ENCODE results near the gene UAP1L1. TPM values are rescaled to one million over a fixed set of nuclear protein-coding genes. Genes with fewer than 3 reads are reported as not detected.
A peak's percentile ranks its signal among the peaks of the same experiment; 100 is the strongest.
"Not testable (repeated sequence)": the region's sequence is repeated elsewhere in the genome, so short reads cannot be mapped to it uniquely, and the experiment has no call there.

Gene UAP1L1
- total RNA-seq, 1 experiment from 2014 or later: 15.1 TPM

GRCh38 chr9:137114613-137115393 lies 37.5 kb downstream of the UAP1L1 start, which contains the start of gene DPP7:
TSS of gene DPP7 (minus strand) at chr9:137114733. CDS start at chr9:137114713, 20 bp downstream.
- DNase-seq: peak; percentile 90
- peaks cover 5% of the 10 kb centered on the region; the same call in 1 of the 2 replicates for H3K79me2 ChIP-seq (ENCODE audit: low read length)
- H3K27ac ChIP-seq (ENCODE audit: low read length): no peak within 1 kb of the TSS
- H3K36me3 ChIP-seq (ENCODE audit: insufficient read depth, low read length): no peaks in the 10 kb centered on the region
- no peaks in the 10 kb centered on the region for H3K27me3 ChIP-seq (ENCODE audit: low read length)
- no peaks in the 10 kb centered on the region for H3K9me3 ChIP-seq (ENCODE audit: low read length)
- H3K4me3 ChIP-seq (ENCODE audit: low read length): peak within 1 kb of the TSS; percentile 82
- no peaks in the 10 kb centered on the region for H3K9me2 ChIP-seq (replicated peaks; ENCODE audit: insufficient read depth, low read length)
- H3K4me1 ChIP-seq (ENCODE audit: low read length): peaks cover 28% of the 10 kb centered on the region
- no peak within 1 kb of the TSS for H2AFZ ChIP-seq (ENCODE audit: low read length)
- peak within 1 kb of the TSS; percentile 81 for H3K9ac ChIP-seq (ENCODE audit: low read length)
- no peaks in the 10 kb centered on the region for H4K20me1 ChIP-seq (ENCODE audit: insufficient read depth, low read depth, low read length)
- peak within 1 kb of the TSS; percentile 78 for H3K4me2 ChIP-seq (ENCODE audit: low read depth, low read length, poor library complexity, severe bottlenecking)

GRCh38 chr9:137115394-137116026 lies 38.2 kb downstream of the UAP1L1 start:
- DNase-seq: no peak
- Histone ChIP-seq H3K27ac (ENCODE audit: low read length) (no peak overlapping the region), H3K79me2 (ENCODE audit: low read length) (peaks cover 5% of the 10 kb centered on the region; the same call in 1 of the 2 replicates), H3K4me2 (ENCODE audit: low read depth, low read length, poor library complexity, severe bottlenecking) (peak overlapping the region; percentile 78), H3K9me2 (replicated peaks; ENCODE audit: insufficient read depth, low read length) (no peaks in the 10 kb centered on the region), H3K27me3 (ENCODE audit: low read length) (no peaks in the 10 kb centered on the region), H2AFZ (ENCODE audit: low read length) (no peak overlapping the region), H3K9me3 (ENCODE audit: low read length) (no peaks in the 10 kb centered on the region), H3K4me3 (ENCODE audit: low read length) (peak overlapping the region; percentile 82; the same call in 1 of the 2 replicates), H3K36me3 (ENCODE audit: insufficient read depth, low read length) (no peaks in the 10 kb centered on the region), H3K4me1 (ENCODE audit: low read length) (peaks cover 28% of the 10 kb centered on the region), H3K9ac (ENCODE audit: low read length) (peak overlapping the region; percentile 81), H4K20me1 (ENCODE audit: insufficient read depth, low read depth, low read length) (no peaks in the 10 kb centered on the region)

- H3K9me2 ChIP-seq (replicated peaks; ENCODE audit: insufficient read depth, low read length): no peaks in the 10 kb centered on the region
- no peak for DNase-seq
- peaks cover 28% of the 10 kb centered on the region for H3K4me1 ChIP-seq (ENCODE audit: low read length)
These were observed 38.8 kb downstream of the UAP1L1 start for GRCh38 chr9:137116027-137116507.

GRCh38 chr9:137116728-137117127 lies 39.4 kb downstream of the UAP1L1 start:
- Histone ChIP-seq H3K9ac (ENCODE audit: low read length) (no peak overlapping the region), H3K4me2 (ENCODE audit: low read depth, low read length, poor library complexity, severe bottlenecking) (no peak overlapping the region), H3K4me1 (ENCODE audit: low read length) (peaks cover 30% of the 10 kb centered on the region), H3K4me3 (ENCODE audit: low read length) (no peak overlapping the region), H3K9me2 (replicated peaks; ENCODE audit: insufficient read depth, low read length) (no peaks in the 10 kb centered on the region), H3K79me2 (ENCODE audit: low read length) (peaks cover 5% of the 10 kb centered on the region; the same call in 1 of the 2 replicates), H3K9me3 (ENCODE audit: low read length) (no peaks in the 10 kb centered on the region), H2AFZ (ENCODE audit: low read length) (no peak overlapping the region), H3K27ac (ENCODE audit: low read length) (no peak overlapping the region), H4K20me1 (ENCODE audit: insufficient read depth, low read depth, low read length) (no peaks in the 10 kb centered on the region), H3K27me3 (ENCODE audit: low read length) (no peaks in the 10 kb centered on the region), H3K36me3 (ENCODE audit: insufficient read depth, low read length) (no peaks in the 10 kb centered on the region)
- DNase-seq: no peak

More at GRCh38 chr9:137116027-137116507, 38.8 kb downstream of the UAP1L1 start:
- Histone ChIP-seq H3K9me3 (ENCODE audit: low read length) (no peaks in the 10 kb centered on the region), H3K36me3 (ENCODE audit: insufficient read depth, low read length) (no peaks in the 10 kb centered on the region), H3K4me3 (ENCODE audit: low read length) (no peak overlapping the region), H2AFZ (ENCODE audit: low read length) (no peak overlapping the region), H3K79me2 (ENCODE audit: low read length) (peaks cover 5% of the 10 kb centered on the region; the same call in 1 of the 2 replicates), H4K20me1 (ENCODE audit: insufficient read depth, low read depth, low read length) (no peaks in the 10 kb centered on the region), H3K4me2 (ENCODE audit: low read depth, low read length, poor library complexity, severe bottlenecking) (no peak overlapping the region), H3K9ac (ENCODE audit: low read length) (no peak overlapping the region), H3K27ac (ENCODE audit: low read length) (no peak overlapping the region), H3K27me3 (ENCODE audit: low read length) (no peaks in the 10 kb centered on the region)

GRCh38 chr9:137117269-137117731 lies 40.0 kb downstream of the UAP1L1 start:
- no peaks in the 10 kb centered on the region for H3K9me2 ChIP-seq (replicated peaks; ENCODE audit: insufficient read depth, low read length)
- no peaks in the 10 kb centered on the region for H3K9me3 ChIP-seq (ENCODE audit: low read length)
- no peak overlapping the region for H3K4me2 ChIP-seq (ENCODE audit: low read depth, low read length, poor library complexity, severe bottlenecking)
- no peak overlapping the region for H2AFZ ChIP-seq (ENCODE audit: low read length)
- H3K27ac ChIP-seq (ENCODE audit: low read length): no peak overlapping the region
- no peak overlapping the region for H3K9ac ChIP-seq (ENCODE audit: low read length)
- H3K4me1 ChIP-seq (ENCODE audit: low read length): peaks cover 36% of the 10 kb centered on the region
- H3K27me3 ChIP-seq (ENCODE audit: low read length): no peaks in the 10 kb centered on the region
- no peak overlapping the region for H3K4me3 ChIP-seq (ENCODE audit: low read length)
- no peaks in the 10 kb centered on the region for H4K20me1 ChIP-seq (ENCODE audit: insufficient read depth, low read depth, low read length)
- DNase-seq: no peak
- H3K36me3 ChIP-seq (ENCODE audit: insufficient read depth, low read length): no peaks in the 10 kb centered on the region
- H3K79me2 ChIP-seq (ENCODE audit: low read length): peaks cover 5% of the 10 kb centered on the region; the same call in 1 of the 2 replicates

- H3K36me3 ChIP-seq (ENCODE audit: insufficient read depth, low read length); DNase-seq; H3K9ac ChIP-seq (ENCODE audit: low read length); H3K9me2 ChIP-seq (replicated peaks; ENCODE audit: insufficient read depth, low read length); H3K9me3 ChIP-seq (ENCODE audit: low read length); H3K4me3 ChIP-seq (ENCODE audit: low read length); H2AFZ ChIP-seq (ENCODE audit: low read length); H3K79me2 ChIP-seq (ENCODE audit: low read length); H3K27me3 ChIP-seq (ENCODE audit: low read length); H4K20me1 ChIP-seq (ENCODE audit: insufficient read depth, low read depth, low read length); H3K4me2 ChIP-seq (ENCODE audit: low read depth, low read length, poor library complexity, severe bottlenecking); H3K27ac ChIP-seq (ENCODE audit: low read length): not testable (repeated sequence)
- peaks cover 42% of the 10 kb centered on the region for H3K4me1 ChIP-seq (ENCODE audit: low read length)
These were observed 40.8 kb downstream of the UAP1L1 start for GRCh38 chr9:137118092-137118603.

- Histone ChIP-seq H2AFZ (ENCODE audit: low read length) (0 out of 2 replicates have a peak overlapping the region, but pooled peaks have one; percentile 32), H3K4me1 (ENCODE audit: low read length) (peaks cover 40% of the 10 kb centered on the region), H3K4me2 (ENCODE audit: low read depth, low read length, poor library complexity, severe bottlenecking) (peak overlapping the region; percentile 87), H3K79me2 (ENCODE audit: low read length) (peaks cover 12% of the 10 kb centered on the region), H3K9ac (ENCODE audit: low read length) (peak overlapping the region; percentile 63), H3K27ac (ENCODE audit: low read length) (peak overlapping the region; percentile 90), H3K4me3 (ENCODE audit: low read length) (peak overlapping the region; percentile 58)
- not testable (repeated sequence) for H3K9me2 ChIP-seq (replicated peaks; ENCODE audit: insufficient read depth, low read length); H3K9me3 ChIP-seq (ENCODE audit: low read length); H4K20me1 ChIP-seq (ENCODE audit: insufficient read depth, low read depth, low read length); H3K36me3 ChIP-seq (ENCODE audit: insufficient read depth, low read length); H3K27me3 ChIP-seq (ENCODE audit: low read length)
- DNase-seq: peak; percentile 68
These were observed 44.8 kb downstream of the UAP1L1 start for GRCh38 chr9:137121927-137122795.
